Tibial nerve (tissue), 3 donors: ENCODE measurements around the gene TSSK6.

Source experiments
- POLR2A ChIP-seq, 2 donors: fragments of 450-650 bp; IDR thresholded peaks; one replicate each; pipeline ENCODE4 v1.6.1; 2017; ENCODE audit warnings: antibody characterized with exemption in 2 of 2, mild to moderate bottlenecking in 2 of 2, moderate library complexity in 2 of 2
- TF ChIP-seq, protein P1 (sequence below), 5 experiments: fragments of 200-600 bp in 3 of 5; fragments of 450-650 bp in 2 of 5; sonication (generic) in 3 of 5; IDR thresholded peaks; one replicate each; pipeline ENCODE4 v1.5.1; 2016 to 2019; ENCODE audit warnings: antibody characterized with exemption in 5 of 5, mild to moderate bottlenecking in 3 of 5, moderate library complexity in 2 of 5

DNA sequence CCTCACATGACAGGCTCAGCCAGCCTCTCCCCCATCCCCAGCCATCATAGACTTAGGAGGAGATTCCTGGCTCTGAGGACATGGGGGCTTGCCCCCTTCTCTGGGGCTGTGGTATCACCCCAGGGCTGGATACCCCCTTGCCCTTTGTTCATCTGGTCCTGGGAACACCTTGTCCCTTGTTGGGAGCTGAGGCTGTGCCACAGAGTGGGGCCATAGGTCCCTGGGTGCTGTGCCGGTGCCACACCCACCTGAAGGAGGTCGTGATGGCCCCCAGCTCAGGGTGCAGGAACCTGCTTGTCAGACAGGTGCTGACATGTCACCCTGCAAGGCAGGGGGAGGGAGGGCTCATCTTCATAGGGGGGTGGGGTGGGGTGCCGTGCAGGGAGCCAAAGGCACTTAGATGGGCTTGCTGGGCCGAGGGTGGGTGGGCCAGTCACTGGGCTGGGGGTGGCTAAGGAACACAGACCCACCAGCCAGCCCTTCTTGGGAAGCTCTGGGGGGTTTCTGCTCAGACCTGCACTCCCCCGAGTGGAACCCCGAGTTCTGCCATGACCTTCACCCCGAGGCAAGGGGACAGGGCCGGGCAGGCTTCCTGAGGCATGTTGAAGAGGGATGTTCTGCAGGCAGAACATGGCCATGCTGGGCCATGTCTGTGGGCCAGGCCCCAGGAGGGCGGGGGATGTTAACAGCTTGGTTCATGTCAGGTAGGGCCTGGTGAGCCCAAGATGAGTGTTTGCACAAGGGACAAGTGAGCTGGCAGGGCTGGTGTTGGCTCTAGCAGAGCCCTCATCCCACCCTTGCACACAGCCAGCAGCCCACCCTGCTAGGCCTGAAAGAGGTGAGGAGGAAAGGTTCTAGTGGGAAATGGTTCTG, 28.0 kb downstream of the TSSK6 start:
- TF ChIP-seq, protein P1, sequence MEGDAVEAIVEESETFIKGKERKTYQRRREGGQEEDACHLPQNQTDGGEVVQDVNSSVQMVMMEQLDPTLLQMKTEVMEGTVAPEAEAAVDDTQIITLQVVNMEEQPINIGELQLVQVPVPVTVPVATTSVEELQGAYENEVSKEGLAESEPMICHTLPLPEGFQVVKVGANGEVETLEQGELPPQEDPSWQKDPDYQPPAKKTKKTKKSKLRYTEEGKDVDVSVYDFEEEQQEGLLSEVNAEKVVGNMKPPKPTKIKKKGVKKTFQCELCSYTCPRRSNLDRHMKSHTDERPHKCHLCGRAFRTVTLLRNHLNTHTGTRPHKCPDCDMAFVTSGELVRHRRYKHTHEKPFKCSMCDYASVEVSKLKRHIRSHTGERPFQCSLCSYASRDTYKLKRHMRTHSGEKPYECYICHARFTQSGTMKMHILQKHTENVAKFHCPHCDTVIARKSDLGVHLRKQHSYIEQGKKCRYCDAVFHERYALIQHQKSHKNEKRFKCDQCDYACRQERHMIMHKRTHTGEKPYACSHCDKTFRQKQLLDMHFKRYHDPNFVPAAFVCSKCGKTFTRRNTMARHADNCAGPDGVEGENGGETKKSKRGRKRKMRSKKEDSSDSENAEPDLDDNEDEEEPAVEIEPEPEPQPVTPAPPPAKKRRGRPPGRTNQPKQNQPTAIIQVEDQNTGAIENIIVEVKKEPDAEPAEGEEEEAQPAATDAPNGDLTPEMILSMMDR (IDR thresholded peaks at IDR 0.05): no peak
- TF ChIP-seq POLR2A (IDR thresholded peaks at IDR 0.05): no peak
